HG02798 (cell line): ENCODE measurements around the gene CNIH3.

ENCODE experiments used
- ATAC-seq: cut with Tn5 transposase; IDR thresholded peaks from one replicate; pipeline ENCODE4 v1.9.1; 2021; ENCODE audit warnings: mild to moderate bottlenecking; ENCODE audit not compliant: unreplicated experiment, poor library complexity

CNIH3 gene

DNA sequence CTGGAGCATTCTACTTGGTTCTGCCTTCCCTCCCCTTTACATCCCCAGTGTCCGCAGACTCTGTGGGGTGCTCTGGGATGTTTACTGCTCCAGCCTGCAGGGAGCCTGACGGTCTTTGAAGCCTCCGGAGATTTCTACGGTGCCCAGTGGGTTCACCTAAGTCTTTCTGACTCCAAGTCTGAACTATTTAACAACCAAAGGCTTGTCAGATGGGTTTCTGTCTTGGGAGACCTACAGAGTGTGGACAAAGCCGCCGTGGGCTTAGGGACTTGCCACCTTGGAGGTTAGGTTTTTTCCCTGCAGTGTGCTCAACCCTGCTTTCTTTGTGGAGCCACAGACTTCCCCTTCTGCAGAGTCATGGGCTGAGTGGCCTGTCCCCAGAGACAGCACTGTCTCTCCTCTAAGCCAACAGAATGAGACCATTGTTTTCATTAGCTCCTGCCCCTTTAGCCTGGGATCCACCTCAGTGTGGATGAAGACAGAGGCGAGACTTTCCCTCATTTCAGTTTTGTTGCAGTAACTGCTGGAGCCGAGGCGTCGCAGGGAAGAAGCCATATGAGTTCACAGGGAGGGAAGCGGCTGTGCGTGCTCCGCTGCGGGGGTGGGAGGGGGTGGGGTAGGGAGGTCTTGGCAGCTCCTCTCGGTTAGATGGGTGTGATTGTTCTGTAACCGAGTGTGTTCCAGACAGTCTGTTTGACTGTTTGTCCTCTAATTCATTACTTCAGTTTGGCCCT lies 120.7 kb downstream of the CNIH3 start:
- ATAC-seq = peak; percentile 65

DNA sequence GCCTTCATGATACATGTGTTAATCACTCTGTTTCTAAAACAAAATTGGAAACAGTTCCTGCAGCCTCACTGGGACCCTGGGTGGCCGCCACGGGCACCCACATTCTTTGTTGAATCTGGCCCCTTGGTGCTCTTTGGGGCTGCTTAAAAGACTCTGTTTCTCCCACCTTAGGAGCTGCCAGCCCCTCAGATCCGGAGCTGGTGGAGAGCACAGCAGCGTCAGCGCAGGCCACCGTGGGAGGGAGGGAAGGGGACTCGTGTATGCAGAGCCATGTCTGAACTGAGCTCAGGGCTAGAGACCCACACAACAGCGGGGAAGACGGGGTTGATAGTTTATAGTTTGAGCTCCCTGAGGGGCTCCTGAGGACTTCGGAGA lies 121.2 kb downstream of the CNIH3 start:
- no peak for ATAC-seq

DNA sequence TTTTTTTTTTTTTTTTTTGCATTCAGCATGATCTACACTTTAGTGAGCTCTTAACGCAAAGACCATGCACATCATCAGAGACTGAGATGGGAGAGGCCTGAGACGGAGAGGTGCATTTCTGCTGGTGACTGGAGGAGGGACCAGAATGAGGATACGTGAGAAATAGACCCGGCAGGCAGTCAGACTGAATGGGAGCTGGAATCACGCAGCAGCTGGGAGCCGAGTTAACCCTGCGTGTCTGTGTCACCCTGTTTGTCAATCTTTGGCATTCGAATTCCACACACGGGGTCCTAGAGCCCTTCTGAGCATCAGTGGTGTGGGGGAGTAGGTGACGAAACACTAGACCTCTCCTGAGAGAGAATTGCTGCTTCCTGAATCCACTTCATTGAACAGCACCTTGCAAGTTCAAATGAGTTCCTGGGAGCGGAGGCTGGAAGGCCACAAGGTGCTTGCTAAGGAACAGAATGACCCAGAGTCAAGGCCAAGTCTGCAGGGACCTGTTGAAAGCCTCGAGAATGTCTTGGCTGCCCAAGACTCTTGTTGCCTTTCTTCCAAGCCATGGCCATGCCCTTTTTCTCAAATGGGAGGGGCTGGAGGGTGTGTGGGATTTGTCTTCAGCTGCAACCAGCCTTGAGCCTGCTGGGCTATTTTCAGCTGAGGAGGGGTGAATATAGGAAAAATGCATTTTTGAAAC lies 123.3 kb downstream of the CNIH3 start:
- peak; percentile 11 for ATAC-seq

DNA sequence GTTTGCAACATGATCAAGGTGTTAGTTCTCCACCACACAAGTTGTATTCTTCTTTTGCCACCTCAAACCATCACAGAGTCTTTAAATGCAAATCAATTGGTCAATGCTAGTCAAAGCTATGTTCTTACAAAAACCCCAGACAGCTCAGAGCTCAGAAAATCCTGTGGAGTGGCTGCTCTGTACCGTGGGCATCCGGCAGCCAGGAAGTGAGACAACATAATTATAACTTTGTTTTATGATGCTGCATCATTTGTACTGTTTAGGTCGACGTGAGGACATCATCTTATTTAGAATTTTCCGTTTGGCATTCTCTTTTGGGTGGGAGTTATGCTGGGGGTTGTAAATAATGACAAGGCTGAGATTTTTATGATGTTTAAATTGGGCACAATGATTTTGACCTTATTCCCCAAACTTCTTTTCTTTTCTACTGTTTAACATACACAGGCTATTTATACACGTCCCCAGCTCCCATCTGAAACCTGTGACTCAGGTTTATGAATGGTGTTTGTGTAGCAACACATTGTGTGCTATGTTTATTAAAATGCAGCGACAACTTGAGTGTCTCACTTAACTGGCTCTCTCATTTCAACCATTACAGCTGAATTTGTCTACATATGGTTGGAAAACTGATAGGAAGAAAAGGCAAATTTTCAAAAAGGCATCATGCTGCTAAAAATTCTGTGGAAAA lies 124.0 kb downstream of the CNIH3 start:
- ATAC-seq = peak; percentile 81

DNA sequence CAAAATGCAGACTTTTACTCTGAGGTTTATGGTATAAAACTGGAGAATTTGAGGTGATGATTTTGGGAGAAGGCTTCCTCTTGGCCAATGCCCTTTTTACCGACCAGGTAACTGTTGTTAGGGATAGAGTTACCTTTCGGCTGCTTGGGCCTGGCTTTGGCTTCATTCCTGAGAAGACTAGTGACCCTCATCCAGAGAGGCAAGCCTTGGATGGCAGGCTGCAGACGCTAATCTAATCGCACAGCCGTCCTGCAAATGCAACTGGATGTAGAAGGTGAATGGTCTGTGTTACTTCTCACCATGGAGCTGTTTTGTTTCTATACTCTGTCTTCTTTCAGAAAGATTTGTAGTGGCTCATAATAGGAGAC lies 124.6 kb downstream of the CNIH3 start:
- ATAC-seq = no peak

DNA sequence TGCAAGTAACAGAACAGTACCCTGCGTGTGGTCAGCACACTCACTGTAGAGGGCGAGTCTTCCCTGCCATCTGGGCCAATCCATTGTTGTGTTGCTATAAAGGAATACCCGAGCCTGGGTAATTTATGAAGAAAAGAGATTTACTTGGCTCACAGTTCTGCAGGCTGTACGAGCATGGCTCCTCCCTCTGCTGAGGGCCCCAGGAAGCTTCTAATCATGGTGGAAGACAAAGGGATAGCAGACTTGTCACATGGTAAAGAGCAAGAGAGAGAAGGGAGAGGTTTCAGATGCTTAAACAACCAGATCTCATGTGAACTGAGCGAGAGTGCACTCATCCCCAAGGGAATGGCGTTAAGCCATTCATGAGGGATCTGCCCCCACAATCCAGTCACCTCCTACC lies 126.2 kb downstream of the CNIH3 start:
- no peak for ATAC-seq

DNA sequence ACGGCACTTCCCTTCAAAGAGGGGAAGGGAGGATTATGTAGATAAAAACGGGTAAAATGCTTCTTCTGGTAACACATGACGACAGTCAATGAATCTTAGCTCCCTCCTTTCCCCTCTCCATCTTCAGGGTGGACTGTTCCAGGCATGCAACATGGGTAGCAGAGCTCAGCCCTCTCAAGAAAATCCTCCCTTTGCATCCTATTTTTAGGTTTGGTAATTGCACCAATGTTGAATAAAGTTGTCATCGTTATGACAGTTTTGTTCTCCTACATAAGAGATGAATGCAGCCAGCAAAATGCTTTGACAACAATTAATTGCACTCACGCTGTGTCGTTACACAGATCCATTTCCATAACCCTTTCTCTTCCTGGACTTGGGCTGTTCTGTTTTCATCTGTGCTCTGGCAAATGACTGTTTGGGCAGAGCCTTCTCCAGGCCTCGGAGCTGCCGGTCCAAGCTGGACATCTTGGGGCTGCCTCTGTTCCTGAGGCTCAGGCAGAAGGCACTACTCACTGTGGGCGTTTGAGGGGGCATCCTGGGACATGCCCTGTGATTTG lies 127.6 kb downstream of the CNIH3 start:
- no peak for ATAC-seq

DNA sequence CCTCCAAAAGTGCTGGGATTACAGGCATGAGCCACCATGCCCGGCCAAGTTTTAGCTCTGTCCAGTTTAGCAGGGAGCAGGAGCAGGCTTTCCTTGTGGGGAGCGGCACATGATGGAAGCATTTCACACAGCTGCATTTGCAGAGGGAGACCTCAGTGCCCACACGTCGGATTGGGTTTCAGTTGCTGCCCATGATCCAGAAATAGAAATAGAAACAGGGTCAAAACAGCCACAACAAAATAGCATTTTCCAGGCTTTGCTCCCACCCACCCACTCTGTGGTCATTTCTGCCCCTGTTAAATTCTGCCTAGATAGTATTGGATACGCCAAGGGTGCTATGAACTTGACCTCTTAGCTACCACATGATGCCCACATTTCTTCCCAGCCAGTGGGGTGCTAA lies 128.4 kb downstream of the CNIH3 start:
- ATAC-seq = no peak

DNA sequence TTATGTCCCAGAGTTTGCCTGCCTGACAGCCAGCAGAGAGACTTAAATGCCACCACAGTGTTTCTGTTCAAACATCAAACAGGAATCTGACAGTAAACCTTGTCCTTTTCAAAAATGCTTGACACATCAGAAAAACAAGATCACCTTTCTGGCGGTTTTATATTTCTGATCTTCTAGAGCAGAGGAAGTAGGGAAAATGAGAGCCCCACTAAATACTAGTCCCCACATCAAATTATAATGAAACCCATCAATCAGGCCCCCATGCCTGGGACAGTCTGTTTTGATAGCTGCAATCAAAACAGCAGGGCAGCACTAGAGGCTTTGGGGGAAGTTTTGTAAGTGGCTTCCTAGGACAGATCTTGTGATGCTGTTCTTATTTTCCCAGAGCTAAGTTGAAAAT lies 129.3 kb downstream of the CNIH3 start:
- no peak for ATAC-seq

DNA sequence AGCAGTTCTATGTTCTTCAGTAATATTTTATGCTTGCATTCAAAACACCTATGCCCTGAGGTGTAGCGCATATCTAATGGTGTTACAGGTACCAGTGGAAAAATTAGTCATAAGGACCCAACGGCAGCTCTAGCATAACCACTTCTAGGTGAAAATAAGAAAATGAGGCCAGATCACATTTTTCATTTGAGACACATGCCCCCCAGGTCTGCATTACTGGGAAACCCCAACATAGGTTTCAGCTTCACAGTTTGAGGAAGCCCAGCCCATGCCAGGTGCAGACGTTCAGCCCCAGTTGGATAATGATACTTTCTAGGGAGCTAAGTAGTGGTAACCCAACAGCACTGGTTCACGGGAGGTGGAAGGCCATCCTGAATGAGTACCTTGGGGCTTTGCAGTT lies 129.8 kb downstream of the CNIH3 start:
- ATAC-seq = peak; percentile 56

DNA sequence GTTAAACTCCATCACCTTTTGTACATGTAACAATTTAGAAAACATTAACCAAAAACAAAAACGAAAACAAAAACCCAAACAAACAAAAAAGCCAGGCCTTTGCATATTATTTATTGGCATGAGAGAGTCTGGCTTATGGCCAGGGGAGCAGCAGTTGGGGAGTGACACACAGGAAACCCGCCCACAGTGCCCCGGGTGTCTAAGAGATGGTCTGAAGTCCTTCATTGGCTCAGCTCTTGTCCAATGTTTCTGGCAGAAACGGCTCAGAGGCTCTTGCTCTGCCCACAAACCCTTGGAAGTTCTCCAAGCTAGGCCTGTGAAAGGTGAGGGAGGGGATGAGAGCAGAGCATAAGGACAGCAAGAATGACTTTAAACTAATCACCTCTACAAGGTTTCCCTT lies 131.5 kb downstream of the CNIH3 start:
- peak; percentile 61 for ATAC-seq

DNA sequence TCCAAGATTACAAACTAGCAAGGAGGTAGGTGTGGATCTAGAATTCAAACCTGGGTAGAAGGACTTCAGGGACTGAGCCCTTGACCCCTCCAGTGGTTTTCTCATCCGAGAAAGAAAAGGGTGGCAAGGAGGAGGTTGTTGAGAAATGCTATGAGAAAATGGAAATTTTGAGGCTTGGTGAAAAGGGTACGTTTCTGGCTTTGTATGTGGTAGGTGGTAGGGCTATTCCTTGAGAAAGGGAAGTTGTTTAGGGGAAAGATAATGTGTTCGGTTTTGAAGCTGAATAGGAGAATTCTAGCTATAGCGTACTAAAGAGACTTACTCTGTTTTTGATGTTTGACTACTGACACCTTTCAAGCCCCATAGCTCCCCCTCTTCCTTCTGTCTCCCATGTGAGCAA lies 133.8 kb downstream of the CNIH3 start:
- ATAC-seq = no peak

DNA sequence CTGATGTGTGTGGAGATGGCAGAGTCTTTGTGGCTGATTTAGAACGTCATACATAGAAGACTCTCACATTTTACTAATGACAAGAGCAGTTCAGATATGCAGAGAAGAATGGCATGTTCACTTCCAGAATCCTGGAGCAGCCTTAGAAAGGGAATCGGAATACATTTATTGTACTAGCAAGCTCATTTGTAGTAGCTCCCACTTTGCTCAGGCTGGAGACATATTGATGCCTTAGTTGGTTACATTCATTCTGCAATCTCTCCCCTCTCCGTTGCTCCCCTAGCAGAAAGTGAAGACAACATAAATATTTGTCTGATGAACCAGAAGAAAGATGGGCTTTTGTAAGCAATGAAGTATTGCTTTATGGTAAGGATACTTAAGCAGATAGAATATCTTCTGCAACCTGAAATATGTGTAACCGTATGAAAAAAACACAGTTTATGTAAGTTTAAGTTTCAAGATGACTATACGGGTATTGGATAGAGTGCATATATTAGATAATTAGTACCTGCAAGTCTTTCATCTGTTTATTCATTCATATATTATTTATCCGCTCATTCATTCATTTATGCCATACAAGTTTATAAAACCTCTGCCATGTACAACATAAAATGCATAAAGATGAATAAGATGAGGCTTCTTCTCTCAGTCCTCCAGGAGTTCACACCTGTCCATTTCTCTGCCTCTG lies 135.7 kb downstream of the CNIH3 start:
- no peak for ATAC-seq

DNA sequence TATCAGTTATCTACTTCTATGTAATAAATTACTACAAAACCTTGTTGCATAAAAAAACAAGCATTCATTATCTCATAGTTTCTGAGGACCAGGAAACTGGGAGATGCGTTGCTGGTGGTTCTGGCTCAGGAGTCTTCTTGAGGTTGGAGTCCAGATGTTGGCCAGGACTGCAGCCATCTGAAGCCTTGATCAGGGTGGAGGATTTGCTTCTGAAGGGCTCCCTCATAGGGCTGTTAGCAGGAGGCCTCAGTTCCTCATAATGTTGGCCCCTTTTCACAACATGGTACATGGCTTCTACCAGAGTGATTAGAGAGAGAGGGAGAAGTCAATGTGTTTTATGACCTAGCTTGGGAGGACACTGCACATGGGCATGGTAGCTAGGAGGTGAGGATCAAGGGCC lies 137.4 kb downstream of the CNIH3 start:
- no peak for ATAC-seq

DNA sequence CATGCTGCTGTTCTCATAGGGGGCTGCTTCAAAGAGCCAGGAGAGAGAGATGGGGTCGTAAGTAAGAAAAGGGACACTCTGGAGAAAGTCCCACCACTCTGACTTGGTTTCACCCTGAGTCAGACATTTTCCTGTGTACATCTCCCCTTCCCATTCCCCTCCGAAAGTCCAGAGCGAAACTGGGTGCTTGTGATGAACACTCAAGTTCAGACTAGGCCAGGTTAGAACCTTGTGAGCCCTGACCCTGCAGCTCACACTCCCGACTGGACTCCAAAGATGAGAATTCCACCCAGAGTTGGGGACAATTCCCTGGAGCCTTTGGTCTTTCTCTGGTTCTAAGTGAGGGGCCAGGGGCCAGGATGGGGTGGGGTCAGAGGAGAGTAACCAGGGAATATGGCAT lies 139.5 kb downstream of the CNIH3 start:
- no peak for ATAC-seq

DNA sequence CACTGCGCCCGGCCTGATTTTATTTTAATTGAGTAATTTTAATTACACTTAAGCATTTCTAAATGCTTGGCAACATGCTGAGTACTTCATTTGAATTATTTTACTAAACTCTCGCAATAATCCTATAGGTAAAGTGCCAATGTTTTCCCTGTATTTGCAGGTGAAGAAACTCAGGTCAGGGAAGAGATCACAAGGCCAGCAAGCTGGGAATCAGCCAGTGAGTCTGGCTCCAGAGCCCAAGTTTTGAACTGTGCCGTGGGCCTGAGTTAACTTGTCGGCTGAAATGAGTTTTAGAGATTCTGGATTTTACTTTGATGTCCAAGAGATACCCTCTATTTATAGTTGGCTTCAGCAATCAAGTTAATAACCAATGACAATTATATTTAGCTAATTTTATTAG lies 141.4 kb downstream of the CNIH3 start:
- no peak for ATAC-seq

DNA sequence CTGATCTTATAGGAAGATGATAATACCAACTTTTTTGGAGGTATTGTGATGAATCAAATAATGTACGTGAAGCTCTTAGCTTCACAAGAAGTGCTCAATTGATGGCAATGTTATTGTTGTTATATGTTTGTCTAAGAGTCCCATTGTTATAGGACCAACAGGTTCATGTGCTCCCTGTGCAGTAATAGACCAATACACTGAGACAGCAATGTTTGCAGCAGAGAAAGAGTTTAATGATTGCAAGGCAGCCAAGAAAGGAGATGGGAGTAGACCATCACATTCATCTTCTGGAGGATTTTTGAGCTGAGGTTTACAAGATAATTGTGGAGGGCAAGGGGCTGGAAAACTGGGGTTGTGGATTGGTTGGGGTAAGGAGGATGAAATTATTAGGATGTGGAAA lies 143.0 kb downstream of the CNIH3 start:
- ATAC-seq = no peak

DNA sequence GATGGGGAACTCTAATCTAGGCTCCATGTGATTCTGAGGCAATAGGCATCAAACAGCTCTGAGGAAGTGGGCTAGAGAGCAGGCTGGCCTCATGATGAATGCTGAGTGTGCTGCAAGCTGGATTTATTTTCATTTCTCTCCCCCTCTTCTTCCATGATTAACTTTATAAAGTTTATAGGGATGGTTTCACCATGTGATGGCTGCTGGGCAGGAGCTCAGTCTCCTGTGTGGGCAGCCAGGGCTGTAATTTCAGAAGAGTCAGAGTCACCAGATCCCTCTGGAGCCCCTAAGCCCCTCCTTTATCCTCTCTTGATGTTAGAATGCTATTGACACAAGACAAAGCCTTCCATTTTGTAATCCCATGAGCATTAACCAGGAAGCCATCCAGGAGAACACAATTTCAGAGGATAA lies 143.6 kb downstream of the CNIH3 start:
- ATAC-seq = no peak

DNA sequence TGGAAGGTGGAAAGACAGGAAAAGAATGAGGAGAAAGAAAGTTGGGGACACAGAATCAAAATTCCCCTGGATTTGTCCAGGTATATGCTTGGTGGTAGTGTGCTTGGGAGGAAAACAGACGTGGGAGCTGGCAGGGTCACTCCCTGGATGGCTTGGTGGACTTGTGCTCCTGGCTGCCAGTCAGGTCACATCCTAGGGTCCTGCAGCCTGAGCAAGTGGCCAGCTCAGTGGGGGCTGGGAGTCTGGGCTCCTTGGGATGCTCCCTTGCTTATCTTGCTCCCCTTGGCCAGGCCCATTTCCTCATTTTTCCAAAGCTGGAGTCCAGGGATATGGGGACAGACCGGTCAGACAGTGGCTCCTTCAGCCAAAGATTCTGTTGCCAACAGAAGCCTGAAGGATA lies 144.0 kb downstream of the CNIH3 start:
- no peak for ATAC-seq

DNA sequence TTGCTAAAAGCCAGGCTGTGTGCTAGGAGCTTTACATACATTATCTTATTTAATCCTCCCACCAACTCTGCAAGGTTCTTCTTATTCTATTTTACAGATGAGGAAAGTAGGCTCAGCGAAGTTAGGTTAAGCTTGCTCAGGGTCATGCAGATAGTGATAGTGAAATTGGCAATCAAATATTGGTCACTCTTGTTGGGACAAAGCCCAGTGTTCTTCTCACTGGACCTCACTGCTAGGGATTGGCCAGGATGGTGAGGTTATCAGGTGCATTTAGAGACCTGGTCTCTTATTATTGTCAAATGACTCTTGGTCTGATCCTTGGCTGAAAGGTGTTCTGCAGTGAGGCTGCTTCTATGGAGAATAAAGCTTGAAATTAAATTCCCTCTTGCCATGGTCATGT lies 145.1 kb downstream of the CNIH3 start:
- no peak for ATAC-seq

DNA sequence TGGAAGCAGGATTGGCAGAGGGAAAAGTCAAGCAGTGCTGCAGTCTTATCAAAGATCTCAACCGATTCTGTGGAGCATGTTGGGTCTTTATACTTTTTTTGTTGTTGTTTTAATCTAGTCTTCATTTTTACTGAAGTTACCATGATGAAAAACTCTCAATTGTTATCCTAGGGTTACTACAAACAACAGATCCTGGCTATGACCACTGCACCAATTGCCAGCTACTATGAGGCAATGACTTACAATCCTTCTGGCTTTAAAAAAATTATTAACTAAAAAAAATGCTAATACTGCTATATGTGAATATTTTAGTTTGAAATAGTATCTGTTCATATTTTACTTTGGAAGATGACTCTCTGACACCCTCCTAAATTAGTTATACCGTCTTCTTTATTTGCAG lies 145.9 kb downstream of the CNIH3 start:
- ATAC-seq = no peak
